ENCODE data around the gene IMMP2L. TPM values are rescaled to one million over a fixed set of nuclear protein-coding genes. Genes with fewer than 3 reads are reported as not detected.

IMMP2L gene
- polyA plus RNA-seq, 1 donor (not counting 4 experiments of a cell fraction or from before 2014, with no cell fraction given): 14.1 TPM

DNA sequence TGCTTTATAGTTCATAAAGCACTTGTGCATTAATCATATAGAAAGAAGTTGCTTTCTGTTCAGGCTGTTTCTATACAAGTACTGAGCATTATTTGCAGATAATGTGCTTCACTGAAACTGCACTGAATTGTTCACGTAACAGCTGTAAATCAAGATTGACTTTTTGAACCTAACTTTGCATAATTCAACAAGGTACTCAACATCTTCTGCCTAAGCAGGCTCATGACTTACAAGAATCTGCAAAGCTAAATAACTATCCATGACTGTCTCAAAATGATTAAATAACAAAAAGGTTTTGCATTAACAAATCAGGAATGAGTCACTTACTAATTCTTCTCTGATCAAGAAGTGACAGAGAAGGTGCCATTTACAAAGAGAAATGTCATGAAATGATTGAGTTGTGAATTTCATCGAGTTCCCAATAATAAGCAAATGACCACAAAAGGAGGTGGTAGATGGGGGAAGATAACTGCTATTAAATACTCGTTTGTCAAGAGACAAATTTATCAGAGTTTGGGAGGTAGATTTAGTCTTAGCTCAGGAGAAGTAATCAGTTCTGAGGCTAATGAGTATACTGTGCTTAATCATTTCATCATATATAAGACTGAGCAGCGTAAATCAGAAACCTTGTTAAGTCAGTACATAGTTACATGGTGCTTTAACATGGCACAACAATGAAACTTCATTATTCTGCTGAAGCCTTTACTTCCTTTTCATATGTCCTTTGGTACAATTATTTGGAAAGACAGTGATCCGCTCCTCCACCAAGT, 632.6 kb downstream of the IMMP2L start:
- Histone ChIP-seq H3K27me3 (ENCODE audit: control insufficient read depth, extremely low read depth, insufficient read depth, low read length) (no peaks in the 10 kb centered on the region), H3K4me1 (ENCODE audit: control insufficient read depth, extremely low read depth, insufficient read depth, low read length) (no peaks in the 10 kb centered on the region), H3K9ac (ENCODE audit: control insufficient read depth, extremely low read depth, insufficient read depth, low read length) (no peak overlapping the region), H3K4me3 (ENCODE audit: control insufficient read depth in 2 of 3, extremely low read depth in 1 of 3, insufficient read depth in 2 of 3, low read depth in 1 of 3, low read length in 3 of 3) (no peak overlapping the region), H3K79me2 (ENCODE audit: control insufficient read depth, insufficient read depth, low read length) (no peaks in the 10 kb centered on the region), H3K4me2 (ENCODE audit: control insufficient read depth, extremely low read depth, insufficient read depth, low read depth, low read length) (no peak overlapping the region), H2AFZ (ENCODE audit: control insufficient read depth, low read length) (no peak overlapping the region), H3K9me3 (ENCODE audit: control insufficient read depth, low read depth, low read length) (no peaks in the 10 kb centered on the region), H4K20me1 (ENCODE audit: control insufficient read depth, extremely low read depth, insufficient read depth, low read length) (no peaks in the 10 kb centered on the region), H3K27ac (ENCODE audit: control insufficient read depth, insufficient read depth, low read length) (no peak overlapping the region), H3K9me1 (ENCODE audit: control insufficient read depth, extremely low read depth, insufficient read depth, low read length) (no peaks in the 10 kb centered on the region), H3K36me3 (ENCODE audit: control insufficient read depth in 2 of 2, extremely low read depth in 1 of 2, insufficient read depth in 2 of 2, low read length in 2 of 2) (no peaks in the 10 kb centered on the region)
- no peak for DNase-seq (ENCODE audit: low read depth, low spot score)
- TF ChIP-seq EZH2 (IDR thresholded peaks at IDR 0.05; ENCODE audit: low read length): no peak
- TF ChIP-seq, protein P1, sequence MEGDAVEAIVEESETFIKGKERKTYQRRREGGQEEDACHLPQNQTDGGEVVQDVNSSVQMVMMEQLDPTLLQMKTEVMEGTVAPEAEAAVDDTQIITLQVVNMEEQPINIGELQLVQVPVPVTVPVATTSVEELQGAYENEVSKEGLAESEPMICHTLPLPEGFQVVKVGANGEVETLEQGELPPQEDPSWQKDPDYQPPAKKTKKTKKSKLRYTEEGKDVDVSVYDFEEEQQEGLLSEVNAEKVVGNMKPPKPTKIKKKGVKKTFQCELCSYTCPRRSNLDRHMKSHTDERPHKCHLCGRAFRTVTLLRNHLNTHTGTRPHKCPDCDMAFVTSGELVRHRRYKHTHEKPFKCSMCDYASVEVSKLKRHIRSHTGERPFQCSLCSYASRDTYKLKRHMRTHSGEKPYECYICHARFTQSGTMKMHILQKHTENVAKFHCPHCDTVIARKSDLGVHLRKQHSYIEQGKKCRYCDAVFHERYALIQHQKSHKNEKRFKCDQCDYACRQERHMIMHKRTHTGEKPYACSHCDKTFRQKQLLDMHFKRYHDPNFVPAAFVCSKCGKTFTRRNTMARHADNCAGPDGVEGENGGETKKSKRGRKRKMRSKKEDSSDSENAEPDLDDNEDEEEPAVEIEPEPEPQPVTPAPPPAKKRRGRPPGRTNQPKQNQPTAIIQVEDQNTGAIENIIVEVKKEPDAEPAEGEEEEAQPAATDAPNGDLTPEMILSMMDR (optimal IDR thresholded peaks at IDR 0.05 in 1 of 3, IDR thresholded peaks at IDR 0.05 in 1 of 3, conservative IDR thresholded peaks at IDR 0.05 in 1 of 3; ENCODE audit: extremely low read depth in 1 of 3, insufficient read depth in 2 of 3, low read length in 3 of 3): no peak
- dilution Hi-C loops (cut with MboI; ENCODE audit: extremely low pct_ligation_motif_present, low sequenced_read_pairs): no loop called here
- no peak for FAIRE-seq

DNA sequence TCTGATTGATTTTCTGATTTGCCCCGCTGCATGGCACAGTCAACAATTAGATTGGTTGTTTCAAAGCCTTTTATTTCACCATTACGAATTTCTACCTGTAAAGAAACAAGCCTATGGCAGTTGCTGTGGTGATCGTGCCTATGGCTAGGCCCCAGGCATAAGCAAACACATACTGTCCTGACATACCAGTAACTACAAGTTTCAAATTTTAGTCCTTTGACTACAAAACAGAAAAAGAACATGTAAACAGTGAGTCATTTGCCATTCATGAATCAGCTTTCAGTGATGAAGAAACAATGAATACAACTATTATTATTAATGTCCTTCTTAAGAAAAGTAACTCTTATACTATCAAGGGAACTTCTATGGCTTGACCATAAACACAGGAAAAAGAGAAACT, 639.4 kb downstream of the IMMP2L start:
- Histone ChIP-seq H3K4me3 (ENCODE audit: control insufficient read depth in 2 of 3, extremely low read depth in 1 of 3, insufficient read depth in 2 of 3, low read depth in 1 of 3, low read length in 3 of 3) (no peak overlapping the region), H3K4me2 (ENCODE audit: control insufficient read depth, extremely low read depth, insufficient read depth, low read depth, low read length) (peak overlapping the region; percentile 54), H3K4me1 (ENCODE audit: control insufficient read depth, extremely low read depth, insufficient read depth, low read length) (peaks cover 23% of the 10 kb centered on the region), H3K36me3 (ENCODE audit: control insufficient read depth in 2 of 2, extremely low read depth in 1 of 2, insufficient read depth in 2 of 2, low read length in 2 of 2) (no peaks in the 10 kb centered on the region), H3K9me3 (ENCODE audit: control insufficient read depth, low read depth, low read length) (no peaks in the 10 kb centered on the region), H3K27me3 (ENCODE audit: control insufficient read depth, extremely low read depth, insufficient read depth, low read length) (no peaks in the 10 kb centered on the region), H3K79me2 (ENCODE audit: control insufficient read depth, insufficient read depth, low read length) (no peaks in the 10 kb centered on the region), H4K20me1 (ENCODE audit: control insufficient read depth, extremely low read depth, insufficient read depth, low read length) (no peaks in the 10 kb centered on the region), H3K9ac (ENCODE audit: control insufficient read depth, extremely low read depth, insufficient read depth, low read length) (peak overlapping the region; percentile 18), H2AFZ (ENCODE audit: control insufficient read depth, low read length) (peak overlapping the region; percentile 39), H3K27ac (ENCODE audit: control insufficient read depth, insufficient read depth, low read length) (peak overlapping the region; percentile 80), H3K9me1 (ENCODE audit: control insufficient read depth, extremely low read depth, insufficient read depth, low read length) (no peaks in the 10 kb centered on the region)
- FAIRE-seq (peak; percentile 88), DNase-seq (ENCODE audit: low read depth, low spot score) (peak; percentile 74)
- dilution Hi-C loops (cut with MboI; ENCODE audit: extremely low pct_ligation_motif_present, low sequenced_read_pairs): no loop called here
- TF ChIP-seq EZH2 (IDR thresholded peaks at IDR 0.05; ENCODE audit: low read length): no peak
- TF ChIP-seq, protein P1 (optimal IDR thresholded peaks at IDR 0.05 in 1 of 3, IDR thresholded peaks at IDR 0.05 in 1 of 3, conservative IDR thresholded peaks at IDR 0.05 in 1 of 3; ENCODE audit: extremely low read depth in 1 of 3, insufficient read depth in 2 of 3, low read length in 3 of 3): no peak

Measured in keratinocyte (primary cell).